HepG2 (cell line): Measurements from ENCODE around the gene GCDH. TPM values are rescaled to one million over a fixed set of nuclear protein-coding genes. Genes with fewer than 3 reads are reported as not detected.

Experiments used
- ATAC-seq: fragments of 200-7000 bp; cut with Tn5 transposase; 3 replicates; pipeline ENCODE4 v1.9.1; 2020; ENCODE audit warnings: mild to moderate bottlenecking, moderate library complexity
- BruUV-seq: library from RNA; stranded (reverse); fragments of 400-500 nt; replicated peaks from 2 replicates; lab custom pipeline; 2021; lab: Mats Ljungman, UMichigan
- CTCF ChIA-PET: fragments of 300-600 bp; formaldehyde crosslinking; extraction: SDS; loops from one replicate; lab custom pipeline; 2021; ENCODE audit warnings: low total read pairs, inconsistent platforms, low intra/inter-chr PET ratio; lab: Yijun Ruan, JAX
- POLR2A ChIA-PET: fragments of 350-600 bp; sonication (Branson Sonifier 250); formaldehyde crosslinking; loops from one replicate; lab custom pipeline; 2020; ENCODE audit warnings: antibody characterized with exemption, inconsistent platforms; lab: Yijun Ruan, JAX
- DNase-seq: peaks from one replicate; pipeline ENCODE4 v3.0.0-alpha.2; 2015; ENCODE audit warnings: low spot score
- FAIRE-seq: peaks from 3 replicates; lab custom pipeline; 2011; peaks lifted over from hg19 to GRCh38; lab: Jason Lieb, UNC
- H2AFZ ChIP-seq: one replicate; pipeline ENCODE4 v1.6.1; 2011; ENCODE audit warnings: low read length, inconsistent platforms
- H3K27ac ChIP-seq: fragments of 300-600 bp; 3 replicates; pipeline ENCODE4 v1.8.0; 2011; ENCODE audit warnings: mixed run types, mild to moderate bottlenecking, mixed read lengths, low read length, inconsistent platforms; ENCODE audit not compliant: insufficient read depth; ENCODE audit errors: extremely low read length
- H3K27me3 ChIP-seq, 2 experiments: fragments of 200-600 bp in 1 of 2; 2 replicates in 1 of 2; 3 replicates in 1 of 2; pipeline versions ENCODE4 v1.6.0 to v1.8.0; 2011; ENCODE audit warnings: low read length in 2 of 2, mild to moderate bottlenecking in 2 of 2, moderate library complexity in 2 of 2, inconsistent platforms in 1 of 2; ENCODE audit not compliant: insufficient read depth in 2 of 2, control insufficient read depth in 1 of 2
- H3K36me3 ChIP-seq, 2 experiments: fragments of 200-600 bp in 1 of 2; replicated peaks in 1 of 2; 2 replicates in 1 of 2; 3 replicates in 1 of 2; pipeline versions ENCODE4 v1.5.1 to v1.8.0; 2011; ENCODE audit warnings: low read length in 2 of 2, inconsistent platforms in 1 of 2; ENCODE audit not compliant: insufficient read depth in 2 of 2, control insufficient read depth in 1 of 2
- H3K4me1 ChIP-seq: 2 replicates; pipeline ENCODE4 v1.5.1; 2012; ENCODE audit warnings: low read length, inconsistent platforms; ENCODE audit not compliant: insufficient read depth
- H3K4me2 ChIP-seq: 2 replicates; pipeline ENCODE4 v1.6.0; 2011; ENCODE audit warnings: low read depth, low read length, inconsistent platforms
- H3K4me3 ChIP-seq, 3 experiments: fragments of 200-600 bp in 1 of 3; sonication (generic), shearing (Covaris generic) in 1 of 3; replicated peaks in 1 of 3; 2 replicates each; pipeline ENCODE4 v1.5.1; 2011 to 2016; ENCODE audit warnings: low read length in 3 of 3, inconsistent platforms in 2 of 3, low read depth in 2 of 3, mild to moderate bottlenecking in 2 of 3, control low read depth in 1 of 3, mixed read lengths in 1 of 3; ENCODE audit not compliant: insufficient read depth in 1 of 3
- H3K79me2 ChIP-seq: one replicate; pipeline ENCODE4 v1.6.1; 2011; ENCODE audit warnings: low read length, inconsistent platforms; ENCODE audit not compliant: insufficient read depth
- H3K9ac ChIP-seq: 2 replicates; pipeline ENCODE4 v1.6.0; 2011; ENCODE audit warnings: mild to moderate bottlenecking, low read depth, low read length, inconsistent platforms; ENCODE audit not compliant: insufficient read depth
- H3K9me3 ChIP-seq: 2 replicates; pipeline ENCODE4 v1.5.1; 2012; ENCODE audit warnings: mild to moderate bottlenecking, low read length
- H4K20me1 ChIP-seq: 2 replicates; pipeline ENCODE4 v1.6.0; 2011; ENCODE audit warnings: inconsistent platforms, mild to moderate bottlenecking, low read length, moderate library complexity; ENCODE audit not compliant: insufficient read depth
- HINFP ChIP-seq: sonication (generic); formaldehyde crosslinking; IDR thresholded peaks from 2 replicates; pipeline ENCODE4 v1.4.0; 2020; ENCODE audit warnings: low read depth, mild to moderate bottlenecking, missing genetic modification reagents
- IKZF1 ChIP-seq: fragments of 450-650 bp; IDR thresholded peaks from 2 replicates; pipeline ENCODE4 v1.7.1; 2016
- KLF11 ChIP-seq: IDR thresholded peaks from 2 replicates; pipeline ENCODE4 v1.6.1; 2016; ENCODE audit warnings: missing compliant biosample characterization
- MTA3 ChIP-seq: sonication (generic); formaldehyde crosslinking; IDR thresholded peaks from 2 replicates; pipeline ENCODE4 v1.4.0; 2020; ENCODE audit warnings: missing genetic modification reagents
- NFYC ChIP-seq: IDR thresholded peaks from 2 replicates; pipeline ENCODE4 v1.6.1; 2016; ENCODE audit warnings: missing genetic modification reagents, missing compliant biosample characterization
- PHF8 ChIP-seq: sonication (generic); formaldehyde crosslinking; IDR thresholded peaks from 2 replicates; pipeline ENCODE4 v1.5.0; 2020; ENCODE audit warnings: missing genetic modification reagents
- PITX1 ChIP-seq: sonication (generic); formaldehyde crosslinking; IDR thresholded peaks from 2 replicates; pipeline ENCODE4 v1.5.1; 2020; ENCODE audit warnings: mild to moderate bottlenecking, missing genetic modification reagents
- TGIF2 ChIP-seq: IDR thresholded peaks from 2 replicates; pipeline ENCODE4 v1.6.1; 2016; ENCODE audit warnings: control low read depth, missing compliant biosample characterization
- ZNF317 ChIP-seq: sonication (generic); formaldehyde crosslinking; IDR thresholded peaks from 2 replicates; pipeline ENCODE4 v1.5.0; 2020; ENCODE audit warnings: mild to moderate bottlenecking, missing genetic modification reagents
- ZNF367 ChIP-seq: sonication (generic); formaldehyde crosslinking; IDR thresholded peaks from 2 replicates; pipeline ENCODE4 v1.4.0; 2020; ENCODE audit warnings: missing genetic modification reagents, borderline replicate concordance
- ZNF451 ChIP-seq: sonication (generic); formaldehyde crosslinking; IDR thresholded peaks from 2 replicates; pipeline ENCODE4 v1.5.0; 2020; ENCODE audit warnings: mild to moderate bottlenecking, missing genetic modification reagents
- ZNF460 ChIP-seq: sonication (generic); formaldehyde crosslinking; IDR thresholded peaks from 2 replicates; pipeline ENCODE4 v1.5.1; 2020; ENCODE audit warnings: missing genetic modification reagents, mild to moderate bottlenecking, borderline replicate concordance
- ZNF503 ChIP-seq: sonication (generic); formaldehyde crosslinking; IDR thresholded peaks from 2 replicates; pipeline ENCODE4 v1.4.0; 2020; ENCODE audit warnings: missing genetic modification reagents
- ZNF768 ChIP-seq: sonication (generic); formaldehyde crosslinking; IDR thresholded peaks from 2 replicates; pipeline ENCODE4 v1.4.0; 2020; ENCODE audit warnings: missing genetic modification reagents
- ZNF850 ChIP-seq: sonication (generic); formaldehyde crosslinking; conservative IDR thresholded peaks from 2 replicates; pipeline ENCODE4 v1.9.0; 2021; ENCODE audit warnings: mild to moderate bottlenecking, missing genetic modification reagents
- WGBS: methylation state at CpG from one replicate; pipeline ENCODE4 v1.1.6; 2017; ENCODE audit warnings: low lambda C conversion rate; 5-methylcytosine and 5-hydroxymethylcytosine counted together
- in situ Hi-C: cut with HindIII; loops from 2 replicates; pipeline ENCODE4 v1.10.0; 2017; ENCODE audit warnings: low pct_unique_long_range_greater_than_20kb; ENCODE audit not compliant: extremely low pct_ligation_motif_present
- intact Hi-C: fragments of 100-400 bp; cut with micrococcal nuclease; formaldehyde crosslinking; loops from one replicate; pipeline ENCODE4 v1.10.0; 2022; ENCODE audit not compliant: unreplicated experiment
- polyA plus RNA-seq, 8 experiments: library from polyadenylated mRNA; depleted of rRNA in 3 of 8; stranded (reverse) in 7 of 8; unstranded in 1 of 8; fragments of >200 nt; fragmentation: Illumina TruSeq in 4 of 8; extraction: Trizol in 4 of 8; gene quantifications; 2 replicates each; pipeline versions ENCODE4 v1.2.1 to v1.2.3, GENCODE V29; 2011 to 2016; ENCODE audit warnings: low read depth in 4 of 8, missing spikeins in 1 of 8, mixed read lengths in 1 of 8; ENCODE audit not compliant: insufficient read depth in 1 of 8
- total RNA-seq, 5 experiments: library from RNA; depleted of rRNA; stranded (reverse); fragments of >200 nt; fragmentation: Illumina TruSeq; extraction: Trizol; gene quantifications; 2 replicates each; pipeline ENCODE4 v1.2.3, GENCODE V29; 2016; ENCODE audit warnings: low read depth in 1 of 5
- TF ChIP-seq, protein P1 (sequence below), 2 experiments: sonication (generic) in 1 of 2; formaldehyde crosslinking in 1 of 2; IDR thresholded peaks; 2 replicates each; pipeline versions ENCODE4 v1.4.0 to v1.6.1; 2016 to 2020; ENCODE audit warnings: borderline replicate concordance in 1 of 2, low read depth in 1 of 2, mild to moderate bottlenecking in 1 of 2, missing genetic modification reagents in 1 of 2

Gene GCDH
- total and polyA plus RNA-seq, 2 of the 13 experiments (the other 11 are each of a cell fraction or from before 2014, with no cell fraction given): 15.1 to 38.0 TPM

GRCh38 chr19:12858041-12858928 lies 32.7 kb upstream of the GCDH start (continued):
- TF ChIP-seq ZNF317 (CRISPR knock-in tag): no peak
- TF ChIP-seq, all 625 proteins: peak for 0

GRCh38 chr19:12859546-12859945 lies 31.4 kb upstream of the GCDH start:
- intact Hi-C loops (no loop called here), in situ Hi-C loops (no loop called here)
- ATAC-seq (no peak), FAIRE-seq (no peak), DNase-seq (no peak)
- no peaks in the 10 kb centered on the region for H3K36me3 ChIP-seq
- H3K27me3 ChIP-seq: no peaks in the 10 kb centered on the region
- H3K79me2 ChIP-seq: no peaks in the 10 kb centered on the region
- no peaks in the 10 kb centered on the region for H4K20me1 ChIP-seq
- WGBS: 58% methylated on average over 7 of the region's 7 CpGs
- H3K9me3 ChIP-seq: no peaks in the 10 kb centered on the region
- no TSS peak for BruUV-seq
- CTCF ChIA-PET: no interaction called here
- no peak overlapping the region for H3K4me2 ChIP-seq
- H3K4me1 ChIP-seq: peaks cover 7% of the 10 kb centered on the region
- no peak overlapping the region for H3K27ac ChIP-seq
- H3K4me3 ChIP-seq: no peak overlapping the region
- H3K9ac ChIP-seq: no peak overlapping the region
- POLR2A ChIA-PET: no interaction called here
- H2AFZ ChIP-seq: no peak overlapping the region
- TF ChIP-seq PHF8 (CRISPR knock-in tag) (no peak), NFYC (no peak), ZNF367 (CRISPR knock-in tag) (no peak), MTA3 (CRISPR knock-in tag) (no peak), ZNF451 (CRISPR knock-in tag) (no peak), ZNF850 (no peak), ZNF460 (CRISPR knock-in tag) (no peak), IKZF1 (no peak), ZNF768 (CRISPR knock-in tag) (no peak), HINFP (CRISPR knock-in tag) (no peak), PITX1 (CRISPR knock-in tag) (no peak), ZNF503 (CRISPR knock-in tag) (no peak), TGIF2 (CRISPR knock-in tag) (no peak), KLF11 (CRISPR knock-in tag) (no peak)
- TF ChIP-seq, protein P1, sequence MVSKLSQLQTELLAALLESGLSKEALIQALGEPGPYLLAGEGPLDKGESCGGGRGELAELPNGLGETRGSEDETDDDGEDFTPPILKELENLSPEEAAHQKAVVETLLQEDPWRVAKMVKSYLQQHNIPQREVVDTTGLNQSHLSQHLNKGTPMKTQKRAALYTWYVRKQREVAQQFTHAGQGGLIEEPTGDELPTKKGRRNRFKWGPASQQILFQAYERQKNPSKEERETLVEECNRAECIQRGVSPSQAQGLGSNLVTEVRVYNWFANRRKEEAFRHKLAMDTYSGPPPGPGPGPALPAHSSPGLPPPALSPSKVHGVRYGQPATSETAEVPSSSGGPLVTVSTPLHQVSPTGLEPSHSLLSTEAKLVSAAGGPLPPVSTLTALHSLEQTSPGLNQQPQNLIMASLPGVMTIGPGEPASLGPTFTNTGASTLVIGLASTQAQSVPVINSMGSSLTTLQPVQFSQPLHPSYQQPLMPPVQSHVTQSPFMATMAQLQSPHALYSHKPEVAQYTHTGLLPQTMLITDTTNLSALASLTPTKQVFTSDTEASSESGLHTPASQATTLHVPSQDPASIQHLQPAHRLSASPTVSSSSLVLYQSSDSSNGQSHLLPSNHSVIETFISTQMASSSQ (IDR thresholded peaks at IDR 0.05; ENCODE audit: low read depth): no peak
- TF ChIP-seq, protein P1 (CRISPR knock-in tag; IDR thresholded peaks at IDR 0.05; ENCODE audit: borderline replicate concordance): no peak
